SK-N-SH treated with all-trans-retinoic acid at 6 μM for 48 hours (cell line): ENCODE data around the gene ALDH16A1.

Experiments used
- ATAC-seq: fragments of 200-7000 bp; cut with Tn5 transposase; 3 replicates; pipeline ENCODE4 v1.9.1; 2020; ENCODE audit warnings: mild to moderate bottlenecking, moderate library complexity
- ARNTL ChIP-seq: fragments of 450-650 bp; formaldehyde crosslinking; IDR thresholded peaks from 2 replicates; pipeline ENCODE4 v1.5.0; 2020; ENCODE audit warnings: low read depth, mild to moderate bottlenecking, moderate library complexity, borderline replicate concordance
- BACH2 ChIP-seq: fragments of 250-450 bp; sonication (Bioruptor Pico); IDR thresholded peaks from 2 replicates; pipeline ENCODE4 v1.9.0; 2021; ENCODE audit warnings: mild to moderate bottlenecking, borderline replicate concordance
- CREB5 ChIP-seq: fragments of 250-450 bp; sonication (Bioruptor Pico); IDR thresholded peaks from 2 replicates; pipeline ENCODE4 v1.5.1; 2020; ENCODE audit warnings: low read depth, mild to moderate bottlenecking, moderate library complexity
- CSDC2 ChIP-seq: fragments of 250-450 bp; sonication (Bioruptor Pico); IDR thresholded peaks from 2 replicates; pipeline ENCODE4 v1.5.0; 2020; ENCODE audit warnings: mild to moderate bottlenecking, moderate library complexity
- CSRNP3 ChIP-seq: fragments of 250-450 bp; sonication (Bioruptor Pico); IDR thresholded peaks from 2 replicates; pipeline ENCODE4 v1.5.1; 2021; ENCODE audit warnings: mild to moderate bottlenecking, moderate library complexity
- ESRRG ChIP-seq: fragments of 250-450 bp; sonication (Bioruptor Pico); IDR thresholded peaks from 2 replicates; pipeline ENCODE4 v1.6.1; 2021; ENCODE audit warnings: mild to moderate bottlenecking
- GLIS3 ChIP-seq: fragments of 250-450 bp; sonication (Bioruptor Pico); IDR thresholded peaks from 2 replicates; pipeline ENCODE4 v1.5.0; 2020; ENCODE audit warnings: mild to moderate bottlenecking, moderate library complexity
- ISL1 ChIP-seq: fragments of 250-450 bp; sonication (Bioruptor Pico); IDR thresholded peaks from 2 replicates; pipeline ENCODE4 v2.1.2; 2022; ENCODE audit warnings: mild to moderate bottlenecking, moderate library complexity
- OSR1 ChIP-seq: fragments of 250-450 bp; sonication (Bioruptor Pico); IDR thresholded peaks from 2 replicates; pipeline ENCODE4 v1.8.0; 2022; ENCODE audit warnings: moderate library complexity, mild to moderate bottlenecking, inconsistent platforms
- POU6F1 ChIP-seq: fragments of 250-450 bp; sonication (Bioruptor Pico); IDR thresholded peaks from 2 replicates; pipeline ENCODE4 v1.8.0; 2021; ENCODE audit warnings: low read depth, mild to moderate bottlenecking, moderate library complexity, borderline replicate concordance
- PPARA ChIP-seq: fragments of 250-450 bp; sonication (Bioruptor Pico); IDR thresholded peaks from 2 replicates; pipeline ENCODE4 v1.5.0; 2020; ENCODE audit warnings: mild to moderate bottlenecking, borderline replicate concordance
- RARB ChIP-seq: fragments of 250-450 bp; sonication (Bioruptor Pico); IDR thresholded peaks from 2 replicates; pipeline ENCODE4 v1.8.0; 2021; ENCODE audit warnings: mild to moderate bottlenecking, moderate library complexity
- SNAI2 ChIP-seq: fragments of 250-450 bp; sonication (Bioruptor Pico); IDR thresholded peaks from 2 replicates; pipeline ENCODE4 v1.5.0; 2020; ENCODE audit warnings: mild to moderate bottlenecking, moderate library complexity
- TCF4 ChIP-seq: fragments of 250-450 bp; sonication (Bioruptor Pico); IDR thresholded peaks from 2 replicates; pipeline ENCODE4 v1.8.0; 2021; ENCODE audit warnings: mild to moderate bottlenecking, moderate library complexity, borderline replicate concordance
- TOX ChIP-seq: fragments of 250-450 bp; sonication (Bioruptor Pico); IDR thresholded peaks from 2 replicates; pipeline ENCODE4 v1.8.0; 2021; ENCODE audit warnings: mild to moderate bottlenecking, moderate library complexity, borderline replicate concordance
- TSHZ2 ChIP-seq: fragments of 250-450 bp; sonication (Bioruptor Pico); IDR thresholded peaks from 2 replicates; pipeline ENCODE4 v1.5.0; 2020; ENCODE audit warnings: mild to moderate bottlenecking, moderate library complexity
- ZC3H10 ChIP-seq: fragments of 250-450 bp; sonication (Bioruptor Pico); IDR thresholded peaks from 2 replicates; pipeline ENCODE4 v1.5.1; 2021; ENCODE audit warnings: mild to moderate bottlenecking, moderate library complexity
- ZFP3 ChIP-seq: fragments of 250-450 bp; sonication (Bioruptor Pico); IDR thresholded peaks from 2 replicates; pipeline ENCODE4 v1.5.0; 2020; ENCODE audit warnings: mild to moderate bottlenecking, moderate library complexity
- ZFP30 ChIP-seq: fragments of 450-650 bp; formaldehyde crosslinking; IDR thresholded peaks from 2 replicates; pipeline ENCODE4 v1.5.0; 2022; ENCODE audit warnings: mild to moderate bottlenecking, moderate library complexity
- ZNF565 ChIP-seq: fragments of 450-650 bp; formaldehyde crosslinking; conservative IDR thresholded peaks from 2 replicates; pipeline ENCODE4 v1.5.0; 2020; ENCODE audit warnings: low read depth, mild to moderate bottlenecking, moderate library complexity
- ZNF70 ChIP-seq: fragments of 450-650 bp; formaldehyde crosslinking; IDR thresholded peaks from 2 replicates; pipeline ENCODE4 v1.5.0; 2020; ENCODE audit warnings: mild to moderate bottlenecking, moderate library complexity
- ZNF8 ChIP-seq: fragments of 450-650 bp; formaldehyde crosslinking; IDR thresholded peaks from 2 replicates; pipeline ENCODE4 v1.5.0; 2020; ENCODE audit warnings: mild to moderate bottlenecking, moderate library complexity

ALDH16A1 gene

GRCh38 chr19:49423071-49423984 is 29.7 kb upstream of the ALDH16A1 start, which contains the start of gene PTH2:
TSS of gene PTH2 (minus strand) at chr19:49423441. CDS start at chr19:49423339, 102 bp downstream.
- ATAC-seq: no peak
- TF ChIP-seq GLIS3 (CRISPR knock-in tag): no peak
- no peak for TF ChIP-seq ZNF8
- TF ChIP-seq TOX (CRISPR knock-in tag): no peak
- no peak for TF ChIP-seq CSDC2 (CRISPR knock-in tag)
- TF ChIP-seq PPARA (CRISPR knock-in tag): no peak
- TF ChIP-seq ESRRG: no peak
- no peak for TF ChIP-seq BACH2 (CRISPR knock-in tag)
- no peak for TF ChIP-seq ZNF70 (CRISPR knock-in tag)
- no peak for TF ChIP-seq SNAI2 (CRISPR knock-in tag)
- TF ChIP-seq CSRNP3 (CRISPR knock-in tag): no peak
- no peak for TF ChIP-seq POU6F1 (CRISPR knock-in tag)
- TF ChIP-seq TCF4: no peak
- TF ChIP-seq ZC3H10 (CRISPR knock-in tag): no peak
- TF ChIP-seq ARNTL (CRISPR knock-in tag): no peak
- TF ChIP-seq ZNF565 (CRISPR knock-in tag): no peak
- no peak for TF ChIP-seq OSR1
- no peak for TF ChIP-seq TSHZ2 (CRISPR knock-in tag)
- no peak for TF ChIP-seq ZFP3 (CRISPR knock-in tag)
- TF ChIP-seq ISL1: no peak
- TF ChIP-seq, all 23 proteins: peak for 0

- TF ChIP-seq POU6F1 (CRISPR knock-in tag) (no peak), CSRNP3 (CRISPR knock-in tag) (no peak), ZNF565 (CRISPR knock-in tag) (no peak), ZNF8 (no peak), BACH2 (CRISPR knock-in tag) (no peak), ARNTL (CRISPR knock-in tag) (no peak), OSR1 (no peak), ESRRG (no peak), CREB5 (CRISPR knock-in tag) (no peak), TCF4 (no peak), TSHZ2 (CRISPR knock-in tag) (no peak), ZFP3 (CRISPR knock-in tag) (no peak), ZNF70 (CRISPR knock-in tag) (no peak), RARB (no peak), GLIS3 (CRISPR knock-in tag) (no peak), SNAI2 (CRISPR knock-in tag) (no peak), PPARA (CRISPR knock-in tag) (no peak), ZFP30 (CRISPR knock-in tag) (no peak)
- no peak for ATAC-seq
These were observed 29.1 kb upstream of the ALDH16A1 start for GRCh38 chr19:49423985-49424303.
